ENCODE data around the gene MLKL.

MLKL gene

DNA sequence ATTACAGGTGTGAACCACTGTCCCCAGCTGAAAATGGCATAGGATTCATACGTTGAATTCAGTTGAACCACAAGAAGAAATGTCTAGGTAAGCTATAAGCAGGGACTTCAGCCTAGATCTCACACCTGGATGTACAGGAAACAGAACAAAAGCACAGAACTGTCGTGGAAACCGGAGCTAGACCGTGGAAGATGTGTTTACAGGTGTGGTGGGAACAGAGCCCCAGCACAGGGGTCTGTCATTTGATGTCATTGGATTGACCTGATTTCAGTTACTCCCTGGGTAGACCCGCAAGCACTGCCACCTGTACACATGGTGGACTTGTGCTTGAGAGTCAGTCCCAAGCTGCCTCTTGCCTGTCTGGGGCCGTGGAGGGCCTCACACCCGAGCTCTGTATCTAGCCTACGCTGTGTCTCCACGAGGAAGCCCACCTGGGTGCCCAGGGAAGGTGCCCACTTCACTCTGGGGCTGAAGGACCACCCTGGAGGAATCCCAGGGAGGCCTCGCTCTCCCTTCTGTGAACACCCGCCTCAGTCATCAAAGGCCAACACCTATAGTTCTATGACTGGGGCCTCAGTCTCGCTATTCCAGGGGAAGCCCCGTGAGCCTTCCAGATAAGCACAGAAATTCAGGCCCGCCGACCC lies 32.2 kb upstream of the MLKL start:
- Histone ChIP-seq H3K27me3 (ENCODE audit: insufficient read depth, poor library complexity, severe bottlenecking) (no peaks in the 10 kb centered on the region), H3K27ac (replicated peaks) (no peak overlapping the region), H3K4me3 (replicated peaks; ENCODE audit: insufficient read depth, low read length) (no peak overlapping the region)
- DNase-seq (ENCODE audit: low read depth in 1 of 2, low spot score in 1 of 2), result no peak
- TF ChIP-seq POLR2AphosphoS5 (IDR thresholded peaks at IDR 0.05; ENCODE audit: low read depth) (no peak), SPI1 (IDR thresholded peaks at IDR 0.05; ENCODE audit: borderline replicate concordance, low read depth) (no peak)
- TF ChIP-seq, protein P1, sequence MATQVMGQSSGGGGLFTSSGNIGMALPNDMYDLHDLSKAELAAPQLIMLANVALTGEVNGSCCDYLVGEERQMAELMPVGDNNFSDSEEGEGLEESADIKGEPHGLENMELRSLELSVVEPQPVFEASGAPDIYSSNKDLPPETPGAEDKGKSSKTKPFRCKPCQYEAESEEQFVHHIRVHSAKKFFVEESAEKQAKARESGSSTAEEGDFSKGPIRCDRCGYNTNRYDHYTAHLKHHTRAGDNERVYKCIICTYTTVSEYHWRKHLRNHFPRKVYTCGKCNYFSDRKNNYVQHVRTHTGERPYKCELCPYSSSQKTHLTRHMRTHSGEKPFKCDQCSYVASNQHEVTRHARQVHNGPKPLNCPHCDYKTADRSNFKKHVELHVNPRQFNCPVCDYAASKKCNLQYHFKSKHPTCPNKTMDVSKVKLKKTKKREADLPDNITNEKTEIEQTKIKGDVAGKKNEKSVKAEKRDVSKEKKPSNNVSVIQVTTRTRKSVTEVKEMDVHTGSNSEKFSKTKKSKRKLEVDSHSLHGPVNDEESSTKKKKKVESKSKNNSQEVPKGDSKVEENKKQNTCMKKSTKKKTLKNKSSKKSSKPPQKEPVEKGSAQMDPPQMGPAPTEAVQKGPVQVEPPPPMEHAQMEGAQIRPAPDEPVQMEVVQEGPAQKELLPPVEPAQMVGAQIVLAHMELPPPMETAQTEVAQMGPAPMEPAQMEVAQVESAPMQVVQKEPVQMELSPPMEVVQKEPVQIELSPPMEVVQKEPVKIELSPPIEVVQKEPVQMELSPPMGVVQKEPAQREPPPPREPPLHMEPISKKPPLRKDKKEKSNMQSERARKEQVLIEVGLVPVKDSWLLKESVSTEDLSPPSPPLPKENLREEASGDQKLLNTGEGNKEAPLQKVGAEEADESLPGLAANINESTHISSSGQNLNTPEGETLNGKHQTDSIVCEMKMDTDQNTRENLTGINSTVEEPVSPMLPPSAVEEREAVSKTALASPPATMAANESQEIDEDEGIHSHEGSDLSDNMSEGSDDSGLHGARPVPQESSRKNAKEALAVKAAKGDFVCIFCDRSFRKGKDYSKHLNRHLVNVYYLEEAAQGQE (IDR thresholded peaks at IDR 0.05; ENCODE audit: insufficient replicate concordance, low read depth), result no peak

DNA sequence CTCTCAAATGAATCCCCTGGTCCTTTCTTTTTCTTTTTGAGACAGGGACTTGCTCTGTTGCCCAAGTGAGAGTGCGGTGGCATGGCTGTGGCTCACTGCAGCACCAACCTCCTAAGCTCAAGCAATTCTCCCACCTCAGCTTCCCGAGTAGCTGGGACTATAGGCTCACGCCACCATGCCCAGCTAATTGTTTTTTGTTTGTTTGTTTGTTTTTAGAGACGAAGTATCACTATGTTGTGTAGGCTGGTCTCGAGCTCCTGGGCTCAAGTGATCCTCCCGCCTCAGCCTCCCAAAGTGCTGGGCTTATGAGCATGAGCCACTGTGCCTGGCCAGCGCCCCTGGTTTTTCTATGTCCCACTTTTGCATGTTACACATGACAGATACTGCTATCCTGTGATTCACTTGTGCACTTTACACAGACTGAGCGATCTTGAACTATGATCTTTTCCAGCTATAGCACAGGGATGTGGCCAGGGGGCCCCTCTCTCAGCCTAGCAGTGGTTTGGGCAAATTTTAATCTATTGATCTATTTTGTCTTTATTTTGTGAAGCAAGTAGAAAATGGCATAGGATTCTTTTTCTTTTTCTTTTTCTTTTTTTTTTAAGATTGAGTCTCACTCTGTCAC lies 31.3 kb upstream of the MLKL start:
- no peak for DNase-seq (ENCODE audit: low read depth in 1 of 2, low spot score in 1 of 2)
- H3K27ac ChIP-seq (replicated peaks), result no peak overlapping the region
- H3K27me3 ChIP-seq (ENCODE audit: insufficient read depth, poor library complexity, severe bottlenecking), result no peaks in the 10 kb centered on the region
- no peak for TF ChIP-seq POLR2AphosphoS5 (IDR thresholded peaks at IDR 0.05; ENCODE audit: low read depth)
- TF ChIP-seq GABPA (IDR thresholded peaks at IDR 0.05; ENCODE audit: low read depth), result no peak
- TF ChIP-seq, protein P2, sequence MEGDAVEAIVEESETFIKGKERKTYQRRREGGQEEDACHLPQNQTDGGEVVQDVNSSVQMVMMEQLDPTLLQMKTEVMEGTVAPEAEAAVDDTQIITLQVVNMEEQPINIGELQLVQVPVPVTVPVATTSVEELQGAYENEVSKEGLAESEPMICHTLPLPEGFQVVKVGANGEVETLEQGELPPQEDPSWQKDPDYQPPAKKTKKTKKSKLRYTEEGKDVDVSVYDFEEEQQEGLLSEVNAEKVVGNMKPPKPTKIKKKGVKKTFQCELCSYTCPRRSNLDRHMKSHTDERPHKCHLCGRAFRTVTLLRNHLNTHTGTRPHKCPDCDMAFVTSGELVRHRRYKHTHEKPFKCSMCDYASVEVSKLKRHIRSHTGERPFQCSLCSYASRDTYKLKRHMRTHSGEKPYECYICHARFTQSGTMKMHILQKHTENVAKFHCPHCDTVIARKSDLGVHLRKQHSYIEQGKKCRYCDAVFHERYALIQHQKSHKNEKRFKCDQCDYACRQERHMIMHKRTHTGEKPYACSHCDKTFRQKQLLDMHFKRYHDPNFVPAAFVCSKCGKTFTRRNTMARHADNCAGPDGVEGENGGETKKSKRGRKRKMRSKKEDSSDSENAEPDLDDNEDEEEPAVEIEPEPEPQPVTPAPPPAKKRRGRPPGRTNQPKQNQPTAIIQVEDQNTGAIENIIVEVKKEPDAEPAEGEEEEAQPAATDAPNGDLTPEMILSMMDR (IDR thresholded peaks at IDR 0.05; ENCODE audit: insufficient read depth, low read length), result no peak
- no peak for TF ChIP-seq SPI1 (IDR thresholded peaks at IDR 0.05; ENCODE audit: borderline replicate concordance, low read depth)
- TF ChIP-seq, protein P1 (IDR thresholded peaks at IDR 0.05; ENCODE audit: insufficient replicate concordance, low read depth), result no peak
- no peak overlapping the region for H3K4me3 ChIP-seq (replicated peaks; ENCODE audit: insufficient read depth, low read length)

DNA sequence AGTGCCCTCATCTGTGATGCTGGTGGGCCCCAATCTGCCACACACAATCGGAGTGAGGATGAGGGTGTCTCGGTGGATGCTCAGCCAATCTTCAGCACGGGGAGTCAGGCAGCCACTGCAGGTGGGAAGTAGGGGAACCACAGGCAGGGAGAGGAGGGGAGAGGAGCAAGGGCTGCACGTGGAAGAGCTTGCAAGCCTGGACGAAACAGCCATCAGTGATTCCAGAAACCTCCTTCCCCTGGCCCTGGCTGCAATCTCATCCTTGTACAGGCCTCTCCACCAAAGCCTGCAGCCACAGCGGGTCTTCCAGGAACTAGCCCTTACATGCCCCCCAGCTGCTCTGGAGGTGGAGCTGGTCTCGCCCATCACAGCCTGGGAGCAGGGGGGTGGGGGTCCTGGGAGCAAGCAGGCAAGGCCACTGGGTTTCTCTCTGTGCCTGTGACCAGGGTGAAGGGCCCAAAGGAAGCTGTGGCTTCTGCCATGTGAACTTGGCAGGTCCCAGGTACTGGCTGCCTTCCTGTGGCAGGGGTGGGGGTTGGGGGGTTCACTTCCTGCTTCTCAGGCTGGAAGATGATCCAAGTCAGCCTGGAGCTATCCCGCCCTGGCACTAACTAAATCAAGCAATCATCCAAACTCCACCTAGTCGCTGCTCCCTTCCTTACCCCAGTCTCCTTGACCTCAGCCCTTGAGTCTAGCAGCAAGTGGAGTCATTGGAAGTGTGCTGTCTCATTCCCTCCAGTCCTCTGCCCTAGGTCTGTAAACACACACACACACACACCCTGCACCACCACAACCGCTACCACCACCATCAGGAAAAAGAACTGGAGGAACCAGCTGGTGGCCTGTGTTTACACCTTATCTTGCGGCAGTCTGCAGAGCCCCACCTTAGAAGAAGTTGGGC lies 29.4 kb upstream of the MLKL start:
- no peaks in the 10 kb centered on the region for H3K27me3 ChIP-seq (ENCODE audit: insufficient read depth, poor library complexity, severe bottlenecking)
- no peak for DNase-seq (ENCODE audit: low read depth in 1 of 2, low spot score in 1 of 2)
- H3K4me3 ChIP-seq (replicated peaks; ENCODE audit: insufficient read depth, low read length), result no peak overlapping the region
- TF ChIP-seq, protein P2 (IDR thresholded peaks at IDR 0.05; ENCODE audit: insufficient read depth, low read length), result no peak
- TF ChIP-seq SPI1 (IDR thresholded peaks at IDR 0.05; ENCODE audit: borderline replicate concordance, low read depth) (no peak), POLR2AphosphoS5 (IDR thresholded peaks at IDR 0.05; ENCODE audit: low read depth) (no peak), GABPA (IDR thresholded peaks at IDR 0.05; ENCODE audit: low read depth) (no peak)
- TF ChIP-seq, protein P1 (IDR thresholded peaks at IDR 0.05; ENCODE audit: insufficient replicate concordance, low read depth), result no peak
- H3K27ac ChIP-seq (replicated peaks), result no peak overlapping the region

Measured in HL-60 (cell line).